Endothelial cell of umbilical vein (primary cell): ENCODE results near the gene ZNF407. TPM values are rescaled to one million over a fixed set of nuclear protein-coding genes. Genes with fewer than 3 reads are reported as not detected.

Experiments
- BruUV-seq: library from RNA; stranded (reverse); fragments of 400-500 nt; replicated peaks from 2 replicates; lab custom pipeline; 2021; lab: Mats Ljungman, UMichigan
- CTCF ChIA-PET: fragments of 300-600, 350-600 bp; sonication (Branson Sonifier 250); formaldehyde crosslinking; loops from one replicate; lab custom pipeline; 2021; ENCODE audit warnings: antibody characterized with exemption, inconsistent platforms; lab: Charles Lee
- POLR2A ChIA-PET: fragments of 300-600, 350-600 bp; sonication (Branson Sonifier 250); formaldehyde crosslinking; loops from one replicate; lab custom pipeline; 2021; ENCODE audit warnings: antibody characterized with exemption, inconsistent platforms; lab: Charles Lee
- DNase-seq: peaks from one replicate; pipeline ENCODE4 v3.0.0-alpha.2; 2011; ENCODE audit warnings: low read depth, low spot score
- FAIRE-seq: peaks from 2 replicates; lab custom pipeline; 2011; peaks lifted over from hg19 to GRCh38; lab: Jason Lieb, UNC
- H2AFZ ChIP-seq: 2 replicates; pipeline ENCODE4 v1.6.0; 2012; ENCODE audit warnings: low read depth, low read length, control low read depth, inconsistent platforms
- H3K27ac ChIP-seq: 2 replicates; pipeline ENCODE4 v1.5.1; 2011; ENCODE audit warnings: low read depth, mild to moderate bottlenecking, control low read depth, low read length, moderate library complexity; ENCODE audit not compliant: insufficient read depth
- H3K27me3 ChIP-seq, 2 experiments: 2 replicates each; pipeline versions ENCODE4 v1.6.0 to v1.6.1; 2011; ENCODE audit warnings: low read length in 2 of 2, mixed read lengths in 1 of 2; ENCODE audit not compliant: control insufficient read depth in 2 of 2, insufficient read depth in 2 of 2
- H3K36me3 ChIP-seq, 2 experiments: 2 replicates in 1 of 2; 3 replicates in 1 of 2; pipeline ENCODE4 v1.5.1; 2011; ENCODE audit warnings: low read length in 2 of 2, mild to moderate bottlenecking in 1 of 2, moderate library complexity in 1 of 2; ENCODE audit not compliant: control insufficient read depth in 2 of 2, insufficient read depth in 2 of 2; ENCODE audit errors: extremely low read depth in 1 of 2
- H3K4me1 ChIP-seq: 3 replicates; pipeline ENCODE4 v1.5.1; 2011; ENCODE audit warnings: mild to moderate bottlenecking, low read length; ENCODE audit not compliant: control insufficient read depth, insufficient read depth; ENCODE audit errors: extremely low read depth
- H3K4me2 ChIP-seq: 2 replicates; pipeline ENCODE4 v1.6.1; 2011; ENCODE audit warnings: low read length, control low read depth, mixed read lengths; ENCODE audit not compliant: insufficient read depth
- H3K4me3 ChIP-seq, 3 experiments: fragments of 200-600 bp in 1 of 3; sonication (generic), shearing (Covaris generic) in 1 of 3; replicated peaks in 1 of 3; 2 replicates each; pipeline ENCODE4 v1.5.1; 2011 to 2016; ENCODE audit warnings: control low read depth in 3 of 3, low read length in 3 of 3, mild to moderate bottlenecking in 2 of 3, inconsistent platforms in 1 of 3, low read depth in 1 of 3, moderate library complexity in 1 of 3; ENCODE audit not compliant: insufficient read depth in 1 of 3
- H3K79me2 ChIP-seq: 2 replicates; pipeline ENCODE4 v1.6.0; 2012; ENCODE audit warnings: low read length, inconsistent platforms; ENCODE audit not compliant: control insufficient read depth, insufficient read depth
- H3K9ac ChIP-seq: replicated peaks from 2 replicates; pipeline ENCODE3; 2011; ENCODE audit warnings: low read length, control low read depth; ENCODE audit not compliant: insufficient read depth; ENCODE audit errors: extremely low read depth
- H3K9me1 ChIP-seq: replicated peaks from 3 replicates; pipeline ENCODE4 v1.6.0; 2011; ENCODE audit warnings: mild to moderate bottlenecking, low read length; ENCODE audit not compliant: control insufficient read depth, insufficient read depth; ENCODE audit errors: extremely low read depth
- H3K9me3 ChIP-seq: replicated peaks from 2 replicates; pipeline ENCODE4 v1.5.1; 2012; ENCODE audit warnings: low read length, inconsistent platforms; ENCODE audit not compliant: control insufficient read depth, insufficient read depth
- H4K20me1 ChIP-seq: replicated peaks from 2 replicates; pipeline ENCODE3; 2011; ENCODE audit warnings: mild to moderate bottlenecking, low read length; ENCODE audit not compliant: control insufficient read depth, insufficient read depth; ENCODE audit errors: extremely low read depth
- EZH2 ChIP-seq: IDR thresholded peaks from 2 replicates; pipeline ENCODE4 v1.6.1; 2012; ENCODE audit warnings: borderline replicate concordance, low read depth, mild to moderate bottlenecking, moderate library complexity, low read length, inconsistent platforms; ENCODE audit not compliant: severe bottlenecking
- GATA2 ChIP-seq: IDR thresholded peaks from 2 replicates; pipeline ENCODE4 v1.7.0; 2011; ENCODE audit warnings: low read depth, mild to moderate bottlenecking, moderate library complexity, mixed read lengths, low read length; ENCODE audit not compliant: insufficient read length, insufficient read depth
- MYC ChIP-seq: IDR thresholded peaks from one replicate; pipeline ENCODE4 v1.6.1; 2011; ENCODE audit warnings: mild to moderate bottlenecking, low read depth, low read length
- dilution Hi-C: fragments of 300-500 bp; cut with MboI; formaldehyde crosslinking; loops from one replicate; pipeline ENCODE4 v1.15.0; 2019; ENCODE audit warnings: low sequenced_read_pairs; ENCODE audit not compliant: extremely low pct_ligation_motif_present
- intact Hi-C: fragments of 100-400 bp; cut with micrococcal nuclease; formaldehyde crosslinking; loops from one replicate; pipeline ENCODE4 v1.10.0; 2022
- polyA plus RNA-seq, 4 experiments: library from polyadenylated mRNA; depleted of rRNA in 3 of 4; stranded (reverse) in 3 of 4; unstranded in 1 of 4; fragments of >200 nt; gene quantifications; 2 replicates each; pipeline versions ENCODE4 v1.2.1 to v1.2.3, GENCODE V29; 2011 to 2012; ENCODE audit warnings: missing spikeins in 1 of 4
- total RNA-seq: library from RNA; stranded (reverse); gene quantifications from 2 replicates; pipeline ENCODE4 v1.2.3, GENCODE V29; 2021
- TF ChIP-seq, protein P1 (sequence below): IDR thresholded peaks from 2 replicates; pipeline ENCODE4 v1.6.1; 2011; ENCODE audit not compliant: insufficient read depth, insufficient read length

ZNF407 gene
- total and polyA plus RNA-seq, 2 donors (not counting 3 experiments of a cell fraction or from before 2014, with no cell fraction given): 3.8 to 20.1 TPM

- no peak for FAIRE-seq
- no peak overlapping the region for H3K27ac ChIP-seq
- intact Hi-C loops: no loop called here
These were observed 477.8 kb downstream of the ZNF407 start for GRCh38 chr18:75075429-75075841.

DNA sequence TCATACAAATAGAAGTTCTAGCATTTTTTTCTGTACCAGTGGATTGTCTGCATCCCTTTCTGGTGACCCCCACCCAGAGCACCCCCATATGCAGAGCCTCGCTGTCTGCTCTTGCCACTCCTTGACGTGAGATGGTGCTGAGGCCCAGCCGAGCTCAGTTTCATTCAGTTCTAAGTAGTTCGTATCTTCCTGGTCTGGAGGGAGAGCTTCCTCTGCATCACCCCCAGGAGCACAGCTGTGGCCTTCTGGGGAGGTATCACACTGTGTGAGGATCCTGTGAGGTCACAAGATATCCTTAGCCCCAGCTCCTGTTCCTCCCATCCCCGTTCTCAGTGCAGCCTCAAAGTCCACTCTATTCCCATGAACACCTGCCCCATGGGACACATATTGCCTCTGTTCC lies 478.6 kb downstream of the ZNF407 start:
- dilution Hi-C loops: no loop called here
- FAIRE-seq (no peak), DNase-seq (no peak)
- ChIA-PET CTCF (interaction anchor here (1.5 kb wide), 1 partner anchor 35 kb away, joined by 3 read pairs; no protein-coding TSS in a partner anchor), POLR2A (no interaction called here)
- Histone ChIP-seq H3K79me2 (no peaks in the 10 kb centered on the region), H3K9me3 (peaks cover 3% of the 10 kb centered on the region), H3K9me1 (no peaks in the 10 kb centered on the region), H3K9ac (no peak overlapping the region), H4K20me1 (no peaks in the 10 kb centered on the region), H2AFZ (no peak overlapping the region), H3K27ac (no peak overlapping the region), H3K4me1 (peaks cover 10% of the 10 kb centered on the region), H3K27me3 (no peaks in the 10 kb centered on the region), H3K4me2 (no peak overlapping the region), H3K4me3 (no peak overlapping the region), H3K36me3 (no peaks in the 10 kb centered on the region)
- no TSS peak for BruUV-seq
- intact Hi-C loops: no loop called here
- TF ChIP-seq GATA2: no peak

More at GRCh38 chr18:75075429-75075841, 477.8 kb downstream of the ZNF407 start:
- H3K4me2 ChIP-seq: no peak overlapping the region
- dilution Hi-C loops: no loop called here
- H3K36me3 ChIP-seq: no peaks in the 10 kb centered on the region
- BruUV-seq: no TSS peak
- H3K27me3 ChIP-seq: no peaks in the 10 kb centered on the region
- H2AFZ ChIP-seq: no peak overlapping the region
- no peak for TF ChIP-seq MYC
- TF ChIP-seq, protein P1, sequence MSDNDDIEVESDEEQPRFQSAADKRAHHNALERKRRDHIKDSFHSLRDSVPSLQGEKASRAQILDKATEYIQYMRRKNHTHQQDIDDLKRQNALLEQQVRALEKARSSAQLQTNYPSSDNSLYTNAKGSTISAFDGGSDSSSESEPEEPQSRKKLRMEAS: no peak
- TF ChIP-seq EZH2: no peak
- TF ChIP-seq GATA2: no peak
- no peak overlapping the region for H3K4me3 ChIP-seq
- no peak overlapping the region for H3K9ac ChIP-seq
- H4K20me1 ChIP-seq: no peaks in the 10 kb centered on the region
- peaks cover 3% of the 10 kb centered on the region for H3K9me3 ChIP-seq
- CTCF ChIA-PET: no interaction called here
- H3K9me1 ChIP-seq: no peaks in the 10 kb centered on the region
- no peaks in the 10 kb centered on the region for H3K79me2 ChIP-seq
- POLR2A ChIA-PET: no interaction called here
- H3K4me1 ChIP-seq: peaks cover 17% of the 10 kb centered on the region
- no peak for DNase-seq
